ENCODE measurements around the gene SLC30A5. TPM values are rescaled to one million over a fixed set of nuclear protein-coding genes. Genes with fewer than 3 reads are reported as not detected.
"Not testable (repeated sequence)": the region's sequence is repeated elsewhere in the genome, so short reads cannot be mapped to it uniquely, and the experiment has no call there.

Gene SLC30A5
- polyA plus RNA-seq, 2 donors, result 18.2 to 20.2 TPM

DNA sequence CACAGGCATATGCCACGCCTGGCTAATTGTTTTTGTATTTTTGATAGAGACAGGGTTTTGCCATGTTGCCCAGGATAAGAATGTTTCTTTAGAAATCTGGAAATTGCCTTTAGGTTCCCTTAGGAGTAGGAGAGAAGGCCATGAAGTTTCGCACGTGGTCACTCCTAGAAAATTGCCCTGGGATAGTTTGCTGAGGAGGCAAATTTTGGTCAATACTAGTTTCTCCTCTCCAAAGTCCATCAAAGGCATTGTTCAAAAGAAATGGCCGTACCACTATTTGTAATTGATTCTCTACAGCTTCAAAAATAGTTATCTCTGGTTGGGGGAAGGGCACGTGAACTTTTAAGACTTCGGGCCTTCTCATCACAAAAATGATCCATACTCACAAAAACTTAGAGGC lies 845 bp upstream of the SLC30A5 start:
- Histone ChIP-seq H3K27me3 (ENCODE audit: control insufficient read depth in 1 of 2, insufficient read depth in 2 of 2, low read length in 2 of 2) (no peaks in the 10 kb centered on the region), H3K4me1 (ENCODE audit: control insufficient read depth in 2 of 2, insufficient read depth in 2 of 2, low read length in 1 of 2) (no peaks in the 10 kb centered on the region), H3K27ac (ENCODE audit: low read depth in 2 of 2, low read length in 1 of 2) (no peak overlapping the region), H3K4me3 (ENCODE audit: low read depth in 1 of 2, low read length in 2 of 2) (no peak overlapping the region), H3K9me3 (ENCODE audit: control insufficient read depth in 2 of 2, insufficient read depth in 1 of 2, low read depth in 1 of 2, low read length in 1 of 2) (no peaks in the 10 kb centered on the region), H3K36me3 (ENCODE audit: control insufficient read depth in 2 of 2, insufficient read depth in 2 of 2, low read length in 1 of 2) (no peaks in the 10 kb centered on the region)
- WGBS, 2 donors, result 89 to 90% methylated on average over 6 of the region's 6 CpGs

DNA sequence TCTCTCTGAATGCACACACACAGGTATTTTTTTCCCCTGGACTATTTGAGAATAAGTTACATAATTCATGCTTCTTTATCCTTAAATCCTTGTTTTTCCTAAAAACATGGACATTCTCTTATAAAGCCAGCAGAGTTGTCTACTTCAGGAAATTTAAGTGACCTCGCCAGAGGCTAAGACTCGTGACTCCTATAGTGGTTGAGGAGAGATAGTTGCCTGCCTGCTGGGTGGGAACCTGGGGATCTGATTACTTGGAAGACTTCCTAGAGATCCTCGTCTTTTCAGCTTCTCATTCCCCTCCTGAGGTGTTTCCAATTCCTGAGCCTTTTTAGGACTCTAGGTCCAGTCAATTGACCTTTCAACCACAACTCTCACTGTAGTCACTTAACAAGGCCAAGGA lies 5.5 kb downstream of the SLC30A5 start:
- Histone ChIP-seq H3K27me3 (ENCODE audit: control insufficient read depth in 1 of 2, insufficient read depth in 2 of 2, low read length in 2 of 2) (no peaks in the 10 kb centered on the region), H3K4me3 (ENCODE audit: low read depth in 1 of 2, low read length in 2 of 2) (no peak overlapping the region), H3K36me3 (ENCODE audit: control insufficient read depth in 2 of 2, insufficient read depth in 2 of 2, low read length in 1 of 2) (peaks cover 0 to 2% of the 10 kb centered on the region in 2 donors), H3K9me3 (ENCODE audit: control insufficient read depth in 2 of 2, insufficient read depth in 1 of 2, low read depth in 1 of 2, low read length in 1 of 2) (no peaks in the 10 kb centered on the region), H3K27ac (ENCODE audit: low read depth in 2 of 2, low read length in 1 of 2) (no peak overlapping the region), H3K4me1 (ENCODE audit: control insufficient read depth in 2 of 2, insufficient read depth in 2 of 2, low read length in 1 of 2) (no peaks in the 10 kb centered on the region)
- WGBS, 2 donors, result 80 to 86% methylated on average over 3 of the region's 3 CpGs

DNA sequence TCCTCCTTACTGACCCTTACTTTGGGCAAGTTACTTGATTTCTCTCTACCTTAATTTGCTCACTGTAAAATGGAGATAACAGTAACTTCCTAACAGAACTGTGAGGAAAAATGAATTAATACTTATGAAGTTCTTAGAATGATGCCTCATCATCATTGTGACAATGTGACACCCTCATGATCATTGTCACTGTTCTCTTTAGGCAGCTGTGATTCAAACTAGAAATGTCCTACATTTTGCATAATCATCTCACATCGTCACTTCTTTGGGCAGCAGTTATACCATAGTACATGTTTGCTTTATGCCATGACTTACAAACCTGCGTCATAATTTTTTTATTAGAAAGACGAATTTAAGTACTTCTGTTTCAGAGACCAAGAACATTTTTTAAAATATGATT lies 9.7 kb downstream of the SLC30A5 start:
- Histone ChIP-seq H3K27me3 (ENCODE audit: control insufficient read depth in 1 of 2, insufficient read depth in 2 of 2, low read length in 2 of 2) (no peaks in the 10 kb centered on the region), H3K27ac (ENCODE audit: low read depth in 2 of 2, low read length in 1 of 2) (no peak overlapping the region), H3K36me3 (ENCODE audit: control insufficient read depth in 2 of 2, insufficient read depth in 2 of 2, low read length in 1 of 2) (peaks cover 2 to 4% of the 10 kb centered on the region in 2 donors), H3K4me3 (ENCODE audit: low read depth in 1 of 2, low read length in 2 of 2) (no peak overlapping the region), H3K4me1 (ENCODE audit: control insufficient read depth in 2 of 2, insufficient read depth in 2 of 2, low read length in 1 of 2) (no peaks in the 10 kb centered on the region), H3K9me3 (ENCODE audit: control insufficient read depth in 2 of 2, insufficient read depth in 1 of 2, low read depth in 1 of 2, low read length in 1 of 2) (no peaks in the 10 kb centered on the region)
- 76 to 77% methylated on average over 3 of the region's 3 CpGs for WGBS, 2 donors

DNA sequence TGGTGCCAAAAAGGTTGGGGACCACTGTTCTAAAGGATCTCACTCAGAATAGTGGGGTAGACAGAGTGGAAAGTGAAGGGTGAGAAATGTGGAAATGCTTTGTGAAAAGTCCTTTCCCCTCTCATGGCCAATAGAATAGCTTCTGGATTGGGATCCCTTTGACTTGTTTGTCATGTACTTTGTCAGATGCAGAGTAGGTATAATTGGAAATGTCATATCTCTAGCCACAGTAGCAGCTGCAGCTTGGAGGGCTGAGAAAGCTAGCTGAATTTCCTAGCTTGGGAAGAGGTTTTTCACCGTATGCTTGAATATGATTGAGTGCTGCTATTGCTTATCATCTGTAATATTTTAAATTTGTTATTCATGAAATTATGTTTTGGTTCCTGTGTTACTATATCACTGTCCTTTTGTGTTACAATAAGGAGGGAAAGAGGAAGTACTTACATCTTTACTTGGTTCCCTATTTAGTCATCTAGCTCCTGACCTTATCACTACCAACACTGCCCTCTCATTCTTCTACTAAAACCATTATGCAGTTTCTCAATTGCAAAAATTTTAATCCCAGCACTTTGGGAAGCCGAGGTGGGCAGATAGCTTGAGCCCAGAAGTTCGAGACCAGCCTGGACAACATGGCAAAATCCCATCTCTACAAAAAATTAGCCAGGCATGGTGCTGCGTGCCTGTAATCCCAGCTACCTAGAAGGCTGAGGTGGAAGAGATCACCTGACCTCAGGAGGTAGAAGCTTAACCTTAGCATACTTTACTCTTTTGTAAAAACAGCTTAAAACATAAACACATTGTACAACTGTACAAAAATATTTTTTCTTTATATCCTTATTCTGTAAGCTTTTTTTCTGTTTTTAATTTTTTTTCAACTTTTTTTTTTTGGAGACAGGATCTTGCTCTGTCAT lies 12.4 kb downstream of the SLC30A5 start:
- Histone ChIP-seq H3K9me3 (ENCODE audit: control insufficient read depth in 2 of 2, insufficient read depth in 1 of 2, low read depth in 1 of 2, low read length in 1 of 2) (no peaks in the 10 kb centered on the region), H3K27ac (ENCODE audit: low read depth in 2 of 2, low read length in 1 of 2) (no peak overlapping the region), H3K27me3 (ENCODE audit: control insufficient read depth in 1 of 2, insufficient read depth in 2 of 2, low read length in 2 of 2) (no peaks in the 10 kb centered on the region), H3K4me1 (ENCODE audit: control insufficient read depth in 2 of 2, insufficient read depth in 2 of 2, low read length in 1 of 2) (no peaks in the 10 kb centered on the region), H3K4me3 (ENCODE audit: low read depth in 1 of 2, low read length in 2 of 2) (no peak overlapping the region), H3K36me3 (ENCODE audit: control insufficient read depth in 2 of 2, insufficient read depth in 2 of 2, low read length in 1 of 2) (peaks cover 2 to 4% of the 10 kb centered on the region in 2 donors)
- 80 to 83% methylated on average over 4 of the region's 4 CpGs for WGBS, 2 donors

DNA sequence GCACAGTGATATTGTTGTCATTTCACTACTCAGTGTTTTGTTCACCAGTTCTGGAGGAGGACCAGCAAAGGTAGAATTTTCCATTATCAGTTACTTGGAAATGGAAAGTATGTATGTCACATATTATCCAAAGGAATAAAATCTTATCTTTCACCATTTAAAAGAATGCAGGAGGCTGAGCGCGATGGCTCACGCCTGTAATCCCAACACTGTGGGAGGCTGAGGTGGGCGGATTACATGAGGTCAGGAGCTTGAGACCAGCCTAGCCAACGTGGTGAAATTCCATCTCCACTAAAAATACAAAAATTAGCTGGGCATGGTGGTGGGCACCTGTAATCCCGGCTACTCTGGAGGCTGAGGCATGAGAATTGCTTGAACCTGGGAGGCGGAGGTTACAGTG lies 14.6 kb downstream of the SLC30A5 start:
- WGBS, 2 donors, result 95 to 98% methylated on average over 7 of the region's 7 CpGs

DNA sequence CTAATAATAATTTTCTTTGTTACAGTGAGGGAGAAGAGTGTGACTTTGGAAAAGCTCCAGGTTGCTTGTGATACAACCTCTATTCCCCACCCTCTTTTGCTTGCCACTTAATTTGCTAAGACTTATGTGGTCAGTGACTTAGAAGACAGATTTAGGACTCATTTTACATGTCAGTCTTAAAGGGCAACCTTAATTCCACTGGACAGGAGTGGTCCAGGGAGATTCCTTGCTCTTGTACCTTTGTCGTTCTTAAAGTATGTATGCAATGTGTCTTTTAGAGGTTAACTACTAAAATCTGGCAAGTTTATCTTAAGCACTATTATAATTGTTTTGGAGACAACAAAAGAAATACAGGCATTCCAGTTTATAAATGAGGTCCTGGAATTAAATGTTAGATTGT lies 20.0 kb downstream of the SLC30A5 start:
- no peak overlapping the region for H3K4me3 ChIP-seq (ENCODE audit: low read depth in 1 of 2, low read length in 2 of 2)
- no peak overlapping the region for H3K27ac ChIP-seq (ENCODE audit: low read depth in 2 of 2, low read length in 1 of 2)
- no peaks in the 10 kb centered on the region for H3K4me1 ChIP-seq (ENCODE audit: control insufficient read depth in 2 of 2, insufficient read depth in 2 of 2, low read length in 1 of 2)
- no peaks in the 10 kb centered on the region for H3K9me3 ChIP-seq (ENCODE audit: control insufficient read depth in 2 of 2, insufficient read depth in 1 of 2, low read depth in 1 of 2, low read length in 1 of 2)
- peaks cover 3 to 7% of the 10 kb centered on the region in 2 donors for H3K36me3 ChIP-seq (ENCODE audit: control insufficient read depth in 2 of 2, insufficient read depth in 2 of 2, low read length in 1 of 2)
- H3K27me3 ChIP-seq (ENCODE audit: control insufficient read depth in 1 of 2, insufficient read depth in 2 of 2, low read length in 2 of 2), result no peaks in the 10 kb centered on the region
- 95 to 96% methylated on average over 1 of the region's 1 CpG for WGBS, 2 donors

More for the DNA sequence above, 14.6 kb downstream of the SLC30A5 start:
- not testable (repeated sequence) for H3K27ac ChIP-seq (ENCODE audit: low read depth in 2 of 2, low read length in 1 of 2); H3K4me3 ChIP-seq (ENCODE audit: low read depth in 1 of 2, low read length in 2 of 2); H3K9me3 ChIP-seq (ENCODE audit: control insufficient read depth in 2 of 2, insufficient read depth in 1 of 2, low read depth in 1 of 2, low read length in 1 of 2); H3K4me1 ChIP-seq (ENCODE audit: control insufficient read depth in 2 of 2, insufficient read depth in 2 of 2, low read length in 1 of 2); H3K27me3 ChIP-seq (ENCODE audit: control insufficient read depth in 1 of 2, insufficient read depth in 2 of 2, low read length in 2 of 2); H3K36me3 ChIP-seq (ENCODE audit: control insufficient read depth in 2 of 2, insufficient read depth in 2 of 2, low read length in 1 of 2)

DNA sequence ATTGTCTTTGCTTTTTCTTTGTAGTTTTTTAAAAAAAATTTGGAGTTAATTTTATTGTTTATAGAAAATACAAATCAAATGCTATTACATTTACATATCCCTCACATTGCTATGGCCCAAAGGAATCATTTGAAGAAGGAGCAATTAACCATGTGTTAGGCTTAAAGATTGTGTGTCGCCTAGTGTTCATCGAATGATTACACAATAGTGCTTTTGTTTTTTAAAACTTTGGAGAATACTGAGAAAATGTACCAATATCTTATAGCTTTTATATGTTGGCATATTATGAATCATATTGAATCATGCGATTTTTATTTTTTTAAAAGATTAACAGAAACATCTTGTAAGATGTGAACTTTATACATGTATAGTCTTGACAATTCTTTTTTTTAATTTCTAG lies 21.7 kb downstream of the SLC30A5 start:
- no peaks in the 10 kb centered on the region for H3K27me3 ChIP-seq (ENCODE audit: control insufficient read depth in 1 of 2, insufficient read depth in 2 of 2, low read length in 2 of 2)
- H3K4me3 ChIP-seq (ENCODE audit: low read depth in 1 of 2, low read length in 2 of 2), result no peak overlapping the region
- 85 to 91% methylated on average over 3 of the region's 3 CpGs for WGBS, 2 donors
- H3K9me3 ChIP-seq (ENCODE audit: control insufficient read depth in 2 of 2, insufficient read depth in 1 of 2, low read depth in 1 of 2, low read length in 1 of 2), result no peaks in the 10 kb centered on the region
- no peaks in the 10 kb centered on the region for H3K4me1 ChIP-seq (ENCODE audit: control insufficient read depth in 2 of 2, insufficient read depth in 2 of 2, low read length in 1 of 2)
- H3K27ac ChIP-seq (ENCODE audit: low read depth in 2 of 2, low read length in 1 of 2), result no peak overlapping the region
- H3K36me3 ChIP-seq (ENCODE audit: control insufficient read depth in 2 of 2, insufficient read depth in 2 of 2, low read length in 1 of 2), result peaks cover 3 to 4% of the 10 kb centered on the region in 2 donors

DNA sequence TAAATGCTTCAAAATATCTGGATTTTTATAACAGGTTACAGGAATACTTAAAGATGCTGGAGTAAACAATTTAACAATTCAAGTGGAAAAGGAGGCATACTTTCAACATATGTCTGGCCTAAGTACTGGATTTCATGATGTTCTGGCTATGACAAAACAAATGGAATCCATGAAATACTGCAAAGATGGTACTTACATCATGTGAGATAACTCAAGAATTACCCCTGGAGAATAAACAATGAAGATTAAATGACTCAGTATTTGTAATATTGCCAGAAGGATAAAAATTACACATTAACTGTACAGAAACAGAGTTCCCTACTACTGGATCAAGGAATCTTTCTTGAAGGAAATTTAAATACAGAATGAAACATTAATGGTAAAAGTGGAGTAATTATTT lies 35.6 kb downstream of the SLC30A5 start:
- H3K4me3 ChIP-seq (ENCODE audit: low read depth in 1 of 2, low read length in 2 of 2), result no peak overlapping the region
- no peaks in the 10 kb centered on the region for H3K4me1 ChIP-seq (ENCODE audit: control insufficient read depth in 2 of 2, insufficient read depth in 2 of 2, low read length in 1 of 2)
- H3K9me3 ChIP-seq (ENCODE audit: control insufficient read depth in 2 of 2, insufficient read depth in 1 of 2, low read depth in 1 of 2, low read length in 1 of 2), result no peaks in the 10 kb centered on the region
- no peak overlapping the region for H3K27ac ChIP-seq (ENCODE audit: low read depth in 2 of 2, low read length in 1 of 2)
- no peaks in the 10 kb centered on the region for H3K27me3 ChIP-seq (ENCODE audit: control insufficient read depth in 1 of 2, insufficient read depth in 2 of 2, low read length in 2 of 2)
- H3K36me3 ChIP-seq (ENCODE audit: control insufficient read depth in 2 of 2, insufficient read depth in 2 of 2, low read length in 1 of 2), result no peaks in the 10 kb centered on the region

DNA sequence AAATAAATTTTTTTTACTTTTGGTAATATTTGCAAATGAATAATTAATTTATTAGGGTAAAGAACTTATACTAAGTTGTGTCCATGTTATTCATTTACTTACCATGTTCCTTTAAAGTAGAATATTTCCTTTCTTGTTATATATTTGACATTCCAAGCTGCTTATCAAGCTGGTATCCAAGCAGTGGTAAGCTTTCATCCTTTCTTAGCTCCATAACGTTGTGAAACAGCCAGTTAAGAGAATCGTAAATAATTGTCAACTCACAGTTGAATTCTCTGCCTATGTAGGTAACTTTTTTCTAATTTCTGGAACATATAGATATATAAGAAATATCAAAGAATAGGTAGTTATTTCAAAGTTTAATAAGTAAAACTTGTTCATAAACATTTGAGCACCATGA lies 36.4 kb downstream of the SLC30A5 start:
- H3K27me3 ChIP-seq (ENCODE audit: control insufficient read depth in 1 of 2, insufficient read depth in 2 of 2, low read length in 2 of 2), result no peaks in the 10 kb centered on the region
- no peak overlapping the region for H3K4me3 ChIP-seq (ENCODE audit: low read depth in 1 of 2, low read length in 2 of 2)
- no peak overlapping the region for H3K27ac ChIP-seq (ENCODE audit: low read depth in 2 of 2, low read length in 1 of 2)
- no peaks in the 10 kb centered on the region for H3K9me3 ChIP-seq (ENCODE audit: control insufficient read depth in 2 of 2, insufficient read depth in 1 of 2, low read depth in 1 of 2, low read length in 1 of 2)
- 69 to 76% methylated on average over 2 of the region's 2 CpGs for WGBS, 2 donors
- H3K36me3 ChIP-seq (ENCODE audit: control insufficient read depth in 2 of 2, insufficient read depth in 2 of 2, low read length in 1 of 2), result no peaks in the 10 kb centered on the region
- no peaks in the 10 kb centered on the region for H3K4me1 ChIP-seq (ENCODE audit: control insufficient read depth in 2 of 2, insufficient read depth in 2 of 2, low read length in 1 of 2)

DNA sequence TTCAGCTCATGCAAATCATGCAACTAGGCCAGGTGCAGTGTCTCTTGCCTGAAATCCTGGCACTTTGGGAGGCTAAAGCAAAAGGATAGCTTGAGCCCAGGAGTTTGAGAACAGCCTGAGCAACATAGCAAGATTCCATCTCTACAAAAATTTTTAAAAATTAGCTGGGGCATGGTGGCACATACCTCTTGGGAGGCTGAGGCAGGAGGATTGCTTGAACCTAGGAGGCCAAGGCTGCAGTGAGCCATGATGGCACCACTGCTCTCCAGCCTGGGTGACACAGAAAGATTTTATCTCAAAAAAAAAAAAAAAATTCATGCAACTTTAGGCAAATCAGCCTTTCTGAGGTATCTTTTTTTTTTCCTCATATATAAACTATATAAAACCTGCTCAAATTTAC lies 37.5 kb downstream of the SLC30A5 start:
- Histone ChIP-seq H3K27ac (ENCODE audit: low read depth in 2 of 2, low read length in 1 of 2) (no peak overlapping the region), H3K9me3 (ENCODE audit: control insufficient read depth in 2 of 2, insufficient read depth in 1 of 2, low read depth in 1 of 2, low read length in 1 of 2) (no peaks in the 10 kb centered on the region), H3K27me3 (ENCODE audit: control insufficient read depth in 1 of 2, insufficient read depth in 2 of 2, low read length in 2 of 2) (no peaks in the 10 kb centered on the region), H3K36me3 (ENCODE audit: control insufficient read depth in 2 of 2, insufficient read depth in 2 of 2, low read length in 1 of 2) (no peaks in the 10 kb centered on the region), H3K4me1 (ENCODE audit: control insufficient read depth in 2 of 2, insufficient read depth in 2 of 2, low read length in 1 of 2) (no peaks in the 10 kb centered on the region), H3K4me3 (ENCODE audit: low read depth in 1 of 2, low read length in 2 of 2) (no peak overlapping the region)

Data from esophagus (tissue), 2 donors.